HepG2 (cell line): ENCODE results near the gene BCL11B.

Experiments used
- CCAR2 ChIP-seq: fragments of 200-400 bp; formaldehyde crosslinking; optimal IDR thresholded peaks from 2 replicates; pipeline ENCODE3; 2018; ENCODE audit warnings: low read depth, mild to moderate bottlenecking, low read length, moderate library complexity
- EP300 ChIP-seq, 3 experiments: sonication (generic) in 1 of 3; formaldehyde crosslinking in 1 of 3; IDR thresholded peaks; 2 replicates each; pipeline versions ENCODE4 v1.5.1 to v1.6.1; 2011 to 2020; ENCODE audit warnings: low read depth in 2 of 3, low read length in 2 of 3, borderline replicate concordance in 1 of 3, improper control_type of control experiment in 1 of 3, mild to moderate bottlenecking in 1 of 3, missing genetic modification reagents in 1 of 3, moderate library complexity in 1 of 3
- HNF4G ChIP-seq, 2 experiments: sonication (generic) in 1 of 2; formaldehyde crosslinking in 1 of 2; IDR thresholded peaks; 2 replicates each; pipeline versions ENCODE4 v1.4.0 to v1.6.1; 2011 to 2020; ENCODE audit warnings: borderline replicate concordance in 2 of 2, low read depth in 2 of 2, mild to moderate bottlenecking in 2 of 2, low read length in 1 of 2, missing genetic modification reagents in 1 of 2, moderate library complexity in 1 of 2
- JUND ChIP-seq: sonication (generic); formaldehyde crosslinking; IDR thresholded peaks from 2 replicates; pipeline ENCODE4 v1.8.0; 2022; ENCODE audit warnings: mild to moderate bottlenecking, missing genetic modification reagents
- LCORL ChIP-seq, 2 experiments: fragments of 450-650 bp in 1 of 2; sonication (generic) in 1 of 2; formaldehyde crosslinking in 1 of 2; IDR thresholded peaks; 2 replicates each; pipeline versions ENCODE4 v1.5.0 to v1.6.1; 2017 to 2020; ENCODE audit warnings: antibody characterized with exemption in 1 of 2, missing genetic modification reagents in 1 of 2
- MEF2D ChIP-seq: sonication (generic); formaldehyde crosslinking; IDR thresholded peaks from 2 replicates; pipeline ENCODE4 v1.5.1; 2020; ENCODE audit warnings: mild to moderate bottlenecking, missing genetic modification reagents
- NFE2L1 ChIP-seq: sonication (generic); formaldehyde crosslinking; IDR thresholded peaks from 2 replicates; pipeline ENCODE4 v1.4.0; 2020; ENCODE audit warnings: missing genetic modification reagents, mild to moderate bottlenecking, borderline replicate concordance
- POLR2A ChIP-seq, 2 experiments: IDR thresholded peaks; 2 replicates each; pipeline ENCODE4 v1.6.1; 2011; ENCODE audit warnings: low read depth in 2 of 2, low read length in 2 of 2, mild to moderate bottlenecking in 1 of 2, moderate library complexity in 1 of 2; ENCODE audit not compliant: insufficient read depth in 1 of 2
- STAT6 ChIP-seq: sonication (generic); formaldehyde crosslinking; IDR thresholded peaks from 2 replicates; pipeline ENCODE4 v1.4.0; 2020; ENCODE audit warnings: missing genetic modification reagents, mild to moderate bottlenecking, borderline replicate concordance
- ZNF331 ChIP-seq: sonication (generic); formaldehyde crosslinking; IDR thresholded peaks from 2 replicates; pipeline ENCODE4 v1.4.0; 2020; ENCODE audit warnings: missing genetic modification reagents
- ZNF513 ChIP-seq: sonication (generic); formaldehyde crosslinking; conservative IDR thresholded peaks from 2 replicates; pipeline ENCODE4 v1.5.0; 2020; ENCODE audit warnings: missing genetic modification reagents
- ZNF615 ChIP-seq: sonication (generic); formaldehyde crosslinking; IDR thresholded peaks from 2 replicates; pipeline ENCODE4 v1.5.0; 2020; ENCODE audit warnings: mild to moderate bottlenecking, missing genetic modification reagents, borderline replicate concordance
- TF ChIP-seq, protein P1 (sequence below): IDR thresholded peaks from 2 replicates; pipeline ENCODE4 v1.6.1; 2012; ENCODE audit warnings: inconsistent platforms
- TF ChIP-seq, protein P2 (sequence below): sonication (generic); formaldehyde crosslinking; IDR thresholded peaks from 2 replicates; pipeline ENCODE4 v1.5.0; 2020; ENCODE audit warnings: missing genetic modification reagents

DNA sequence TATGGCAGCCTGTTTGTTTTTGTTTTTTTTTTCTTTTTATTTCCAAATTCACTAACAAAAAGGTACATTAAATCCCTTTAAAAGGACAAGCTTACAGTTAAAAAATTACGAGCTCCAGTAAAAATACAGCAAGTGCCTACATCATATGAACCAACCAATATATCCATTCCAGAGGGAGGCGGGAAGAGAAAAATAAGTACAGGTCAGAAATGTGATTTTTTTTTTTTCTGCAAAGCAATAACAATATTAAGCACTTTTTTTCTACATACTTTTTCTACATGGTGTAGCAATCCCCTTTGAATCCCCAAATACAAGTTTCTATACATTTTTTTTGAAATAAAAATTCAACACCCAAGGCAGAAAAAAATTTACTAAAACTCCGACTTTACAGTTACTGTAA lies 100.6 kb downstream of the BCL11B start:
- TF ChIP-seq EP300 (IDR thresholded peaks at IDR 0.05; ENCODE audit: low read depth in 2 of 2, low read length in 2 of 2) (no peak), EP300 (CRISPR knock-in tag; IDR thresholded peaks at IDR 0.05; ENCODE audit: borderline replicate concordance) (no peak), POLR2A (IDR thresholded peaks at IDR 0.05; ENCODE audit: insufficient read depth in 1 of 2, low read depth in 2 of 2, low read length in 2 of 2) (no peak), MEF2D (CRISPR knock-in tag) (no peak), ZNF513 (CRISPR knock-in tag) (no peak), LCORL (IDR thresholded peaks at IDR 0.05) (no peak), LCORL (CRISPR knock-in tag; IDR thresholded peaks at IDR 0.05) (no peak), JUND (CRISPR knock-in tag) (no peak), ZNF331 (CRISPR knock-in tag) (no peak), STAT6 (CRISPR knock-in tag) (no peak), CCAR2 (no peak), NFE2L1 (no peak), HNF4G (IDR thresholded peaks at IDR 0.05; ENCODE audit: borderline replicate concordance, low read depth, low read length) (no peak), HNF4G (CRISPR knock-in tag; IDR thresholded peaks at IDR 0.05; ENCODE audit: borderline replicate concordance, low read depth) (no peak), ZNF615 (CRISPR knock-in tag) (no peak)
- TF ChIP-seq, protein P1, sequence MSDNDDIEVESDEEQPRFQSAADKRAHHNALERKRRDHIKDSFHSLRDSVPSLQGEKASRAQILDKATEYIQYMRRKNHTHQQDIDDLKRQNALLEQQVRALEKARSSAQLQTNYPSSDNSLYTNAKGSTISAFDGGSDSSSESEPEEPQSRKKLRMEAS: no peak
- TF ChIP-seq, protein P2, sequence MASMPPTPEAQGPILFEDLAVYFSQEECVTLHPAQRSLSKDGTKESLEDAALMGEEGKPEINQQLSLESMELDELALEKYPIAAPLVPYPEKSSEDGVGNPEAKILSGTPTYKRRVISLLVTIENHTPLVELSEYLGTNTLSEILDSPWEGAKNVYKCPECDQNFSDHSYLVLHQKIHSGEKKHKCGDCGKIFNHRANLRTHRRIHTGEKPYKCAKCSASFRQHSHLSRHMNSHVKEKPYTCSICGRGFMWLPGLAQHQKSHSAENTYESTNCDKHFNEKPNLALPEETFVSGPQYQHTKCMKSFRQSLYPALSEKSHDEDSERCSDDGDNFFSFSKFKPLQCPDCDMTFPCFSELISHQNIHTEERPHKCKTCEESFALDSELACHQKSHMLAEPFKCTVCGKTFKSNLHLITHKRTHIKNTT (CRISPR knock-in tag): no peak
